ENCODE measurements around the gene FCSK. TPM values are rescaled to one million over a fixed set of nuclear protein-coding genes. Genes with fewer than 3 reads are reported as not detected.

FCSK gene
- total RNA-seq, 1 donor from 2014 or later: 9.2 TPM

GRCh38 chr16:70438585-70438968, 15.8 kb upstream of the FCSK start:
- TF ChIP-seq, protein P1, sequence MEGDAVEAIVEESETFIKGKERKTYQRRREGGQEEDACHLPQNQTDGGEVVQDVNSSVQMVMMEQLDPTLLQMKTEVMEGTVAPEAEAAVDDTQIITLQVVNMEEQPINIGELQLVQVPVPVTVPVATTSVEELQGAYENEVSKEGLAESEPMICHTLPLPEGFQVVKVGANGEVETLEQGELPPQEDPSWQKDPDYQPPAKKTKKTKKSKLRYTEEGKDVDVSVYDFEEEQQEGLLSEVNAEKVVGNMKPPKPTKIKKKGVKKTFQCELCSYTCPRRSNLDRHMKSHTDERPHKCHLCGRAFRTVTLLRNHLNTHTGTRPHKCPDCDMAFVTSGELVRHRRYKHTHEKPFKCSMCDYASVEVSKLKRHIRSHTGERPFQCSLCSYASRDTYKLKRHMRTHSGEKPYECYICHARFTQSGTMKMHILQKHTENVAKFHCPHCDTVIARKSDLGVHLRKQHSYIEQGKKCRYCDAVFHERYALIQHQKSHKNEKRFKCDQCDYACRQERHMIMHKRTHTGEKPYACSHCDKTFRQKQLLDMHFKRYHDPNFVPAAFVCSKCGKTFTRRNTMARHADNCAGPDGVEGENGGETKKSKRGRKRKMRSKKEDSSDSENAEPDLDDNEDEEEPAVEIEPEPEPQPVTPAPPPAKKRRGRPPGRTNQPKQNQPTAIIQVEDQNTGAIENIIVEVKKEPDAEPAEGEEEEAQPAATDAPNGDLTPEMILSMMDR (IDR thresholded peaks at IDR 0.05): no peak
- H3K36me3 Mint-ChIP-seq (ENCODE audit: low read depth): no peaks in the 10 kb centered on the region
- no peaks in the 10 kb centered on the region for H3K27me3 Mint-ChIP-seq (ENCODE audit: low read depth)
- no peaks in the 10 kb centered on the region for H3K9me3 Mint-ChIP-seq (ENCODE audit: low read depth)
- DNase-seq (ENCODE audit: low spot score): no peak
- H3K27ac Mint-ChIP-seq (ENCODE audit: unreplicated experiment): peak overlapping the region; percentile 97
- peak overlapping the region; percentile 94 for H3K4me3 Mint-ChIP-seq (ENCODE audit: unreplicated experiment)
- peaks cover 52% of the 10 kb centered on the region for H3K4me1 Mint-ChIP-seq (ENCODE audit: low read depth)

DNA sequence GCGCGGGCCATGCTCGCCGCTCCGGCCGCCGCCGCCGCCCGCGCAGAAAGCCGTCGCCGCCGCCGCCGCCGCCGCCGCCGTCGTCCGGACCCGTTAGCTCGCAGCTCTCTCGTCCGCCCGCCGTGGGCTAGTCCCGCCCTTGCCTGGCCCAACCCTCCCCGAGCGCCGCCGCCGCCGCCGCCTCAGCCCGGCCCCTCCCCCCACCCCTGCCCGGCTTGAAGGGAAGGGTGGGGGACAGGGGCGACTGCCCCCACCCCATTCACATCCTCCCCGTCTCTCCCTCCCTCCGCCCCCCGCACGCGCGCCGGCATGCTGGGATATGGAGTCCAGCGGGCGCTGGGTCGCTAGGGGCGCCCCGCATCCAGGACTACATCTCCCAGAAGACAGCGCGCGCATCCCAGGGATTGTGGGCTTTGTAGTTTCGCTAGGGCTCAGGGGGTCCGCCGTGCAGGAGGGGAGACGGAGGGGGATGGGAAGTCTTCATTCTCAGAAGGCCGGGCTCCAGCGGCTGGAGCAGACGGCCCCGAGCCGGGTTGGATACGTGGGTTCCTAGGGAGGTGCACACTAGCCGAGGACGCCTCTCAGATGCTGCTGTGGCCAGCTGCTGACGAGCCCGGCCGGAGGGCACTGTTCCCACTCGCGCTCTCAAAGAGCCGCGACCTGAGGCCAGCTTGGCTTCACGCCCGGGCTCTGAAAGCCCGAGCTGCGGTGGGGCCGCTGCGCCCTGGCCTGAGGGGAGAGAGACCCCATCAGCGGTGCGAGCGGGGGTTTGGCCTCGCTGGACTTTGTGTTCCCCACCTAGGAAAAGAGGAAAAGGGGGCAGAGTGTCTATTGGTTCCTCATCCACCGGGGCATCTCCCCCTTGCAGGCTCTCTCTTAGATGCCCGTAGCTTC, 15.2 kb upstream of the FCSK start, which contains the start of gene ST3GAL2:
TSS of gene ST3GAL2 (minus strand) at position 132 of the 894 bp plus-strand sequence. CDS start 40,570 bp downstream, outside the sequence.
- no peaks in the 10 kb centered on the region for H3K36me3 Mint-ChIP-seq (ENCODE audit: low read depth)
- peaks cover 45% of the 10 kb centered on the region for H3K4me1 Mint-ChIP-seq (ENCODE audit: low read depth)
- no peaks in the 10 kb centered on the region for H3K9me3 Mint-ChIP-seq (ENCODE audit: low read depth)
- H3K4me3 Mint-ChIP-seq (ENCODE audit: unreplicated experiment): peak within 1 kb of the TSS; percentile 94
- H3K27ac Mint-ChIP-seq (ENCODE audit: unreplicated experiment): peak within 1 kb of the TSS; percentile 97
- DNase-seq (ENCODE audit: low spot score): peak; percentile 96
- no peaks in the 10 kb centered on the region for H3K27me3 Mint-ChIP-seq (ENCODE audit: low read depth)
- TF ChIP-seq, protein P1 (IDR thresholded peaks at IDR 0.05): peak; percentile 28

DNA sequence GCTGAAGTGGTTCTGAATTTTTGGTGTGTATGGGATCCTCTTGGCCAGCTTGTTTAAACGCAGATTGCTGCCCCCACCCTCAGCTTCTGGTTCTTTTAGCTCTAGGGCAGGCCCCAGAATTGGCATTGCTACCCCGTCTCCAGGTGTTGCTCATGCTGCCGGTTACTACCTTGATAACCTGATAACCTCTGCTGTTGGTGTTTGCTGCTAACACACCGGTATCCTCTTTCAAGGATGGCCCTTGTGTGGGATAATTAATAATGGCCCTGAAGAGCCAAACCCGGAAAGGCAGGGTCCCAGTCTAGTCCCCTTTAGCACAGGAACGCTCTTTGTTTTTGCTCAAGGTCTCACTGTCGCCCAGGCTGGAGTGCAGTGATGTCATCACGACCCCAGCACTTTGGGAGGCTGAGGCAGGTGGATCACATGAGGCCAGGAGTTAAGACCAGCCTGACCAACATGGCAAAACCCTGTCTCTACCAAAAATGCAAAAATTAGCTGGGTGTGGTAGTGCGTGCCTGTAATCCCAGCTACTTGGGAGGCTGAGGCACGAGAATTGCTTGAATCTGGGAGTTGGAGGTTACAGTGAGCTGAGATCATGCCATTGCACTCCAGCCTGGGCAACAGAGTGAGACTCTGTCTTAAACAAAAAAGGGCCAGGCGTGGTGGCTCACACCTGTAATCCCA, 14.2 kb upstream of the FCSK start:
- no peaks in the 10 kb centered on the region for H3K9me3 Mint-ChIP-seq (ENCODE audit: low read depth)
- no peaks in the 10 kb centered on the region for H3K36me3 Mint-ChIP-seq (ENCODE audit: low read depth)
- peak overlapping the region; percentile 91 for H3K4me3 Mint-ChIP-seq (ENCODE audit: unreplicated experiment)
- no peak for DNase-seq (ENCODE audit: low spot score)
- H3K27me3 Mint-ChIP-seq (ENCODE audit: low read depth): no peaks in the 10 kb centered on the region
- no peak overlapping the region for H3K27ac Mint-ChIP-seq (ENCODE audit: unreplicated experiment)
- peaks cover 37% of the 10 kb centered on the region for H3K4me1 Mint-ChIP-seq (ENCODE audit: low read depth)
- TF ChIP-seq, protein P1 (IDR thresholded peaks at IDR 0.05): no peak

GRCh38 chr16:70441406-70441990, 12.9 kb upstream of the FCSK start:
- TF ChIP-seq, protein P1 (IDR thresholded peaks at IDR 0.05): no peak
- Mint-ChIP-seq H3K9me3 (ENCODE audit: low read depth) (no peaks in the 10 kb centered on the region), H3K27me3 (ENCODE audit: low read depth) (no peaks in the 10 kb centered on the region), H3K27ac (ENCODE audit: unreplicated experiment) (no peak overlapping the region), H3K4me3 (ENCODE audit: unreplicated experiment) (no peak overlapping the region), H3K36me3 (ENCODE audit: low read depth) (no peaks in the 10 kb centered on the region), H3K4me1 (ENCODE audit: low read depth) (peaks cover 28% of the 10 kb centered on the region)
- no peak for DNase-seq (ENCODE audit: low spot score)

GRCh38 chr16:70442344-70442743, 12.1 kb upstream of the FCSK start:
- TF ChIP-seq, protein P1 (IDR thresholded peaks at IDR 0.05): no peak
- no peak overlapping the region for H3K27ac Mint-ChIP-seq (ENCODE audit: unreplicated experiment)
- H3K9me3 Mint-ChIP-seq (ENCODE audit: low read depth): no peaks in the 10 kb centered on the region
- H3K36me3 Mint-ChIP-seq (ENCODE audit: low read depth): no peaks in the 10 kb centered on the region
- no peak for DNase-seq (ENCODE audit: low spot score)
- peaks cover 20% of the 10 kb centered on the region for H3K4me1 Mint-ChIP-seq (ENCODE audit: low read depth)
- H3K4me3 Mint-ChIP-seq (ENCODE audit: unreplicated experiment): no peak overlapping the region
- H3K27me3 Mint-ChIP-seq (ENCODE audit: low read depth): no peaks in the 10 kb centered on the region

All from chondrocyte (in vitro differentiated cells).